Choroid plexus epithelial cell (primary cell): Measurements from ENCODE around the gene ZNF80.

Source experiments
- DNase-seq: peaks from one replicate; pipeline ENCODE4 v3.0.0-alpha.2; 2010; ENCODE audit warnings: low read depth
- H3K4me3 ChIP-seq: 2 replicates; pipeline ENCODE4 v1.5.1; 2011; ENCODE audit warnings: low read depth, mild to moderate bottlenecking, control low read depth, low read length, moderate library complexity
- CTCF ChIP-seq: conservative IDR thresholded peaks from 2 replicates; pipeline ENCODE4 v1.5.1; 2011; ENCODE audit warnings: low read depth, mild to moderate bottlenecking, control low read depth, inconsistent platforms, low read length, moderate library complexity

The ZNF80 gene

DNA sequence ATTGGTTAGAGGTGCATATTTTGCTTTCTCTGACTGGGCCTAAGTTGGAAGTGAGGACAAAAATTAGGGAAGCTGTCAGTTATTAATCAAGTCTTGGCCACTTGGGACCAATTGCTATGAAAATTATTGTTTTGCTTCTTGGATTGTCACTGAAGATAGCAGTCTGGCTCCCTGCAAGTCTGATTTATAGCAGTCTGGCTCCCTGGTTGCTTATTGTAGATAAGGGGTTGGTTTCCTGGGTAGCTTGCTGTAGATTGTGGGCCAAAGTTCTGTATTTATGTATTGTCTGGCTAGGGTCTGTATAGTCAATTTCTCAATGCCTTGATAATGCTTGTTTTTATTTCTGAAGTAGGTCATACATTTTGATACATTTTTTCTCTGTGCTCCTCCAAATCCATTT lies 45.2 kb downstream of the ZNF80 start:
- H3K4me3 ChIP-seq, result no peak overlapping the region
- no peak for DNase-seq
- TF ChIP-seq CTCF, result no peak

- H3K4me3 ChIP-seq, result no peak overlapping the region
- no peak for TF ChIP-seq CTCF
- DNase-seq, result no peak
Measured at GRCh38 chr3:114186501-114186900, 50.9 kb downstream of the ZNF80 start.
